GM21576 (cell line): Measurements from ENCODE around the gene CD36.
A peak's percentile ranks its signal among the peaks of the same experiment; 100 is the strongest.
"Not testable (repeated sequence)": the region's sequence is repeated elsewhere in the genome, so short reads cannot be mapped to it uniquely, and the experiment has no call there.

Experiments used
- ATAC-seq: cut with Tn5 transposase; IDR thresholded peaks from one replicate; pipeline ENCODE4 v1.9.1; 2021; ENCODE audit warnings: mild to moderate bottlenecking, moderate library complexity; ENCODE audit not compliant: unreplicated experiment

The CD36 gene

GRCh38 chr7:80649011-80649410, 10.6 kb downstream of the CD36 start:
- no peak for ATAC-seq

DNA sequence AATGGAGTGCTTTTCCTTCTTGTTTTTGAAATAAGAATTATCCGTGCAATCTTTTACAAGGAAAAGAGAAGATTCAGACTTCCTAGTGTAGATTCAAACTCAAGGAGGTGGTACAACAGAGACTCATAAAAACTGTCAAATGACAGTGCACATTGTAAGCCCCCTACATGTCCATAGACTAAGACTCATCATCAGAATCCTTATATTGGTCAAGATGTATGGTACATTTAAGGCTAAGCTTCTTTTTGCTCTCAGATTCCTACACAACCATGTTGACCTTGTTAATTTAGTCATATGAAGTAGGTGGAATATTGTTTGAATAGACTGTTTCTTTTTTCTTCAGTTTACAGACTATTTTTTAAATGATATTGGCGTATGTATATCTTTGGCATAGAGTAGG, 11.6 kb downstream of the CD36 start:
- ATAC-seq, result no peak

DNA sequence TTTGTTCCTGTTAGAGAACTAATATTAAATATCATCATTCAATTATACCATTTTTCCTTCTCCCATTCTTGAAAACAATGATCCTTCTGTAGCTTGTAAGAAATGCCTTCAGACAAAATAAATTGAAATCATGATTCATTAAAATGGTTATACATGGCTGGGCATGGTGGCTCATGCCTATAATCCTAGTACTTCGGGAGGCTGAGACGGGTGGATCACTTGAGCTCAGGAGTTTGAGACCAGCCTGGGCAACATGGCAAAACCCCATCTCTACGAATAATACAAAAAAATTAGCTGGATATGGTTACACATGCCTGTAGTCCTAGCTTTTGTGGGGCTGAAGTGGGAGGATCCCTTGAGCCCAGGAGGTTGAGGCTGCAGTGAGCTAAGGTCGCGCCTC, 13.0 kb downstream of the CD36 start:
- ATAC-seq, result no peak

DNA sequence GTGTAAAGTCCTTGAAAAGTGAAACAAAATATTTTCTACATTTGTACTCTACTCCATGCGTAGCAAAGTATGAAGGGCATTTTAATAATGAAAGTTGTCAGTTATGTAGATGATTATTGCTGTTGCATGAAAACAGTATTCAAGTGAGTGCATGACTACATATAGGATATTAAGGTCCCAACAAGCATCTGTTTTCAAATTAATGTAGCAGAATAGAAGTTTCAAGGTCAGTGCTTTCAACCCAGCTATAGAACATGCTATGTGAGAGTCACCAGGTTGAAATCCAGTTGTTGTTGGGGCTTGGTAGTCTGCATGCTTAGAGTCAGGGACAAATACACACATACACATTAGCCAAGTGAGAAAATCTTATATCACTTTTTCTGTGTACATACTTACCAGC, 14.8 kb downstream of the CD36 start:
- no peak for ATAC-seq

GRCh38 chr7:80654887-80655340, 16.5 kb downstream of the CD36 start:
- no peak for ATAC-seq

- no peak for ATAC-seq
These were observed 17.6 kb downstream of the CD36 start for GRCh38 chr7:80656029-80656428.

GRCh38 chr7:80659120-80660055, 20.9 kb downstream of the CD36 start:
- no peak for ATAC-seq

DNA sequence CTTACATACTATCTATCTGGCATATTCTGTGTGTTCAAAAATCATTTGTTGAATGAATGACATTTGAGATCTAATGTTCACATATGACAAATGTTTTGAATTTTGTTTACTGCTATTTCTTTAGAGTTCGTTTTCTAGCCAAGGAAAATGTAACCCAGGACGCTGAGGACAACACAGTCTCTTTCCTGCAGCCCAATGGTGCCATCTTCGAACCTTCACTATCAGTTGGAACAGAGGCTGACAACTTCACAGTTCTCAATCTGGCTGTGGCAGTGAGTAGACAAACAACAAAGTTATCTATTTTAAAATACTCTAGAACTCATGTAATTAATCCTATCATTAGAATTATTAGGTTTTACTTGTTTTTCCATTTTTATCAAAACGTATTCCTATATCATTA, 22.5 kb downstream of the CD36 start:
- ATAC-seq, result no peak

DNA sequence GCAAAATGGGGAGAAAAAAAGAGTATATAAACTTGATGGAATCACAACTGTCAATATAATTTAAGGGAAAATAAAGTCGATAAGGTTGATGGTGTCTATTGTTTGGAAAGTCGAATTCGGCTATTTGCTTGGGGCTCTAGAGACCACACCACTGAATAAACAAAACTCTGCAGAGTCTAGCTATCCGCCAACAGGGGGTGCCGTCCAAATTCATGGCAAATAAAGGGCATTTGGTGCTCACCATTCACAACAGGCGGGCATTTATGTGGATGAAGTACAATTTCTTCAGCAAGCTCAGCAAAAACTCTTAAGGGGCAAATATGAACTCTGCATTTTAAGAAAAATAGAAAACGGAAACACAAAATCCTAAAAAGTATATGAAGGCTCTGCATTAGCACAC, 23.3 kb downstream of the CD36 start:
- no peak for ATAC-seq

DNA sequence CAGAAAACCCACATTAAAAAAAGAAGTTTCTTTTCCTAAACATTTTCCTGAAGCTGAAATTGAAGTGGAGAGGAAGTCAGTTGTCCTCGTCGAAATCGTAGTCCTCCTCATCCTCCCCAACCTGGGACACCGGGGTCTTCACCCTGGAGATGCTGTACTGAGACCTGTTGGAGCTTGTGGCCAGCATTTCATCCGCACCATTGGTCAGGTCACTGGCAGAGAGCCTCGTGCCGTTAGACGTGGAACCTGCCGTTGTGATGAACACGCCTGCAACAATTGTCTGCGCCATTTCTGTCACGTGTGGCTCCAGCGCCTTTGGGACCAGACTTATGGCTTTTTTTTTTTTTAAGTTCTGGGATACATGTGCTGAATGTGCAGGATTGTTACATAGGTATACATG, 23.8 kb downstream of the CD36 start:
- ATAC-seq, result no peak

DNA sequence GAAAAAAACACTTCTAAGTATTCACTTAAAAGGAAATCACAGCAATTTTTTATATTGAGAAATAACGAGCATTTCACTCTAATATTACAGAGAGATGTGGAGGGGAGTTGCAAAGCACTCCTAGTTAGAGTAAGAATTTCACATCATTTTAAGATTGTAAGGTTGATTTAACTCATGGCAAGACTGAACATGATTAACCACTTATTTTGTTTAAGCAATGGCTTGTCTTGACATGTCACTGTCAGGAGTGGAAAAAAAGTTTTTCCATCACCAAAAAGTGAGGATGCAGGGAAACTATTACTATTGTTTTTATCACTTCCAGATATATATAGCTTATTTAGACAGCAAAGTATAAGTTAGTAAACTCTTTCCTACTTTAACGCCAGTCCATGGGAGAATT, 27.1 kb downstream of the CD36 start:
- ATAC-seq, result no peak

GRCh38 chr7:80666376-80666775, 27.9 kb downstream of the CD36 start:
- no peak for ATAC-seq

GRCh38 chr7:80669367-80669766, 30.9 kb downstream of the CD36 start:
- ATAC-seq, result not testable (repeated sequence)

DNA sequence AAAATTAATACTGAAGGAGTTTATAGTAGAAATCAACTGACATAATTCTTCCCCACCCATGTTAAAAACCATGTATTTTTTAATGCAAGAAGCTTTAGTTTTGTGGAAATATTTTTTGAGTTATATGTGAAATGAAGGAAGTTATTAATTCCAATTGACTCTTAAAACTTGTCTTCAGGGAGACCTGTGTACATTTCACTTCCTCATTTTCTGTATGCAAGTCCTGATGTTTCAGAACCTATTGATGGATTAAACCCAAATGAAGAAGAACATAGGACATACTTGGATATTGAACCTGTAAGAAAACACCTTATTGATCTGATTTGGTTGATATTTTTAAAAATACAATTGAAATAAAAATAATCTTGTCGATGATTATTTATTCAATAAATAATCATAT, 33.3 kb downstream of the CD36 start:
- no peak for ATAC-seq

- ATAC-seq, result no peak
These were observed 36.6 kb downstream of the CD36 start for GRCh38 chr7:80675090-80675489.

GRCh38 chr7:80676404-80676803, 38.0 kb downstream of the CD36 start:
- ATAC-seq, result no peak

DNA sequence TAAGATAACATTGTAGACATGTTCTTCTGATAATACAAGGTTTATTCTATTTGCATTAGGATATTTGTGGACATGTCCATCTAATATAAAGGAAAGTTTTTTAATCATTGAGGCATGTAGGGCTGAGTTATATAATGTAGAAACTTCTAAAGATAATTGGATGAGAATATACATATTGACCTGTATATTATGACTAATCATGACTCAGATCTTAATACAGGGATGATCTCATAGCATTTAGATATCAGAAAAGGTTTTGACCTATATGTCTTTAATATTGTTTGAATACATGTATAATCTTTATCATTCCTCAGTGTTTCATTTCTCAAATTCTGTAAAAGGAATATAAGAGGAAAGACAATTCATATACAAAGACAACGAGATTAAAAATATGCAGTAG, 39.2 kb downstream of the CD36 start:
- no peak for ATAC-seq

DNA sequence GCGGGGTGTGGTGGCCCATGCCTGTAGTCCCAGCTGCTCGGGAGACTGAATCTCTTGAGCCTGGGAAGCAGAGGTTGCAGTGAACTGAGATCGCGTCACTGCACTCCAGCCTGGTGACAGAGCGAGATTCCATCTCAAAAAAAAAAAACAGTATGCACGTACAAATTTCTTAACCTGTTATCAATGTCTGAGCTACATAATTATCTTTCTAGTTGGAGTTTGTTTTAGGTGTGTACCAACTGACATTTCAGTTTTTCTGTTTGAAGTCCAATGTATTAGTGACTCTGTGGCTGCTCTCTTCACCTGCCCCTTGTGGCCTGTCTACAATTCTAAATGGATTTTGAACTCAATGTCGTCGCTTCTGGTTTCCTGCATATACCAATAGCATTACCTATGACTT, 40.3 kb downstream of the CD36 start:
- ATAC-seq, result no peak

DNA sequence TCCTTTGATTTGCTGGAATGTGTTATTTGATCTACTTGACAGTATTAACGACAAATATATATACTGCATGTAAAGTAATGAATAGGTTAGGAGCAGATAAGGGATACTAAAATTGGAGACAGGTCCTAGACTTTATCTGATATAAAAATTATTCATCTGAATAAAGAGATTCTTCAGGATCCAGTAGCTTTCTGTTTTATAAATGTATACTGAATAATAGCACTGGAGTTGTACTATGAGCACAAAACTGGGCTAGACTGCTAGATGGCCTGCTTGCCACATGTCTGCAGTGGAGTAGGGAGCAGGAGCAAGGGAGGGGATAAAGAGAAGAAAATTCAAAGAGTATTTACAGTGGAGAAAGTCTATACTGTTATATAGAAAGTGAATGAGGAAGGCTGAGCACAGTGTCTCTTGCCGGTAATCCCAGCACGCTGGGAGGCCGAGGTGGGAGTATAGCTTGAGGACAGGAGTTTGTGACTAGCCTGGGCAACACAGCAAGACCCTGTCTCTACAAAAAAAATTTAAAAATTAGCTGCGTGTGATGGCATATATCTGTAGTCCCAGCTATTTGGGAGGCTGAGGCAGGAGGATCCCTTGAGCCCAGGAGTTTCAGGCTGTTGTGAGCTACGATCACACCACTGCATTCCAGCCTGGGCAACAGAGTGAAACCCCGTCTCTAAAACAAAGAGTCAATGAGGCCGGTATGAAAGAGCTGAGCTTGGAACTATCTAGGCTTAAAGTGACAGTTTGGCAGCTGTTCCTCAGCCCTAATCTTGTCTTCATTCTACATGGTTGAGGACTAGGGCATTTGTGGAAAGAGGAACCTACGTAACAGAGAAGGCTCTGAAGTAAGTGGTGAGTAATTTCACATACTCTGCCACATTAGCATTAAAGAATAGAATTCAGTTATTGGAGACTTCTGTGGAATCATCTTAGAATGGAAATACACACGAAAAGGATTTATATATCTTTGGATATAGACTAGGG, 41.8 kb downstream of the CD36 start:
- ATAC-seq, result no peak

GRCh38 chr7:80681272-80681885, 42.9 kb downstream of the CD36 start:
- ATAC-seq, result peak; percentile 58

DNA sequence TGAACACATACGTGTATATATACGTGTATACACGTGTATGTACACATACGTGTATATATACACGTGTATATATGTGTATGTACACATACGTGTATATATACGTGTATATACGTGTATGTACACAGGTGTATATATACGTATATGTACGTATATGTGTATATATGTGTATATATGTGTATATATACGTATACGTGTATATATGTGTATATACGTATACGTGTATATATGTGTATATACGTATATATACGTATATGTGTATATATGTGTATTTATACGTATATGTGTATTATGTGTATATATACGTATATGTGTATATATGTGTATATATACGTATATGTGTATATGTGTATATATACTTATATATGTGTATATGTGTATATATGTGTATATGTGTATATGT, 44.3 kb downstream of the CD36 start:
- no peak for ATAC-seq
